HG03103 (cell line): Measurements from ENCODE around the gene PRKACA.
"Not testable (repeated sequence)": the region's sequence is repeated elsewhere in the genome, so short reads cannot be mapped to it uniquely, and the experiment has no call there.

Source experiments
- ATAC-seq: cut with Tn5 transposase; IDR thresholded peaks from one replicate; pipeline ENCODE4 v1.9.1; 2021; ENCODE audit warnings: low read depth; ENCODE audit not compliant: unreplicated experiment

Gene PRKACA

DNA sequence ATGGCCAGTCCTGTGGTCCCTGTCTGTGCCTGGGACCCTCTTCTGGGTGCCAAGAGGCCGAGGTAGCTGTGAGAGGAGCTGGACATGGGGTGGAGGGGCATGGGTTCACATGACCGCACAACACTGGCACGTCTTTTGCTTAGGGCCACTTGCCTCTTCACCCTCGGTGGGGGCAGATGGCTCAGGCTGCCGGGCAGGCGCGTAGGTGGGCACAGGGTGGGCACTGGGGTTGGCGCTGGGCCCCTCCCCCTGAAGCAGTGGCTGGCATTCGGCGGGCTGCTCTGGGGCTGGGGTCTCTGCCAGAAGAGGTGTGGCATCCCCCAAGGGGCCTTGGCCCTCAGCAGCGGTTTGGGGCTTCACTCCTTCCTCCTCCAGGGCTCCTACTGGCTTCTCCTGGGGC, 64.1 kb downstream of the PRKACA start:
- no peak for ATAC-seq

DNA sequence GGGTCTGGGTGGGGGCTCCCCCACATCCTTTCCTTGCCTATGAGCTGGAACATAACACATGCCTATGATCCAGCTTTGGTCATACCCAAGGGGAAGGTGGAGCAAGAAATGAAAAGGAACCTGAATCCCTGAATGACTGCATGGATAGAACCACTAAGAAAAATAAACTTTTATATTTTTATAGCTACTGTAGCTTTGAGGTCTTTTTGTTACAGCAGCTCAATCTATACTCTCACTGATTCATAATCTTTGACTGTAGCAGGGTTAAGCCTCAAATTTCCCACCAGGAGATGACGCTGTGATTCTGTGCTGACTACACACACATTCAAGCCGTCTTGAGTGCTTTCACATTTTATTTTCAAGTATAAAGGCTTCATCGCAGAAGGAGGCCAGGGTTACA, 64.5 kb downstream of the PRKACA start:
- ATAC-seq, result no peak

DNA sequence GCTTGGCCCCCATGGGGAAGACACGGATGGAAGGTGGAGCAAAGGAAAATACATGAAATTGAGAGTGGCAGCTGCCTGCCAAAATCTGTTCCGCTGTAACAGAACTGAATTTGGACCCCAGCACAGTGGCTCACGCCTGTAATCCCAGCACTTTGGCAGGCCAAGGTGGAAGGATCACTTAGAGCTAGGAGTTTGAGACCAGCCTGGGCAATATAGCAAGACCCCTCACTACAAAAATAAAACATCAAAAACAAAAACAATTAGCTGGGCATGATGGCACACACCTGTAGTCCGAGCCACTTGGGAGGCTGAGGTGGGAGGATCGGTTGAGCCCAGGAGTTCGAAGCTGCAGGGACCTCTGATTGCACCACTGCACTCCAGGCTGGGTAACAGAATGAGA, 65.1 kb downstream of the PRKACA start:
- no peak for ATAC-seq

DNA sequence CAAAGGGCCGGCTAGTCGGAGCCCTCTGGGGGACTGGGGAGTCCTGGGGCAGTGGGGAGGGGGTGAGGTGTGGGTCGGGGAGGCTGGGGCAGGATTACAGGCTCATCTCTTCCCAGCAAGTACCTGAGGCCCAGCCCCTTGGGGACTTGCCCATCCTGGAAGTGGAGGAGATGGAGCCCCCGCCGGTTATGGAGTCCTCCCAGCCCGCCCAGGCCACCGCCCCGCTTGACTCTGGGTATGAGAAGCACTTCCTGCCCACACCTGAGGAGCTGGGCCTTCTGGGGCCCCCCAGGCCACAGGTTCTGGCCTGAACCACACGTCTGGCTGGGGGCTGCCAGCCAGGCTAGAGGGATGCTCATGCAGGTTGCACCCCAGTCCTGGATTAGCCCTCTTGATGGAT, 65.6 kb downstream of the PRKACA start:
- no peak for ATAC-seq

DNA sequence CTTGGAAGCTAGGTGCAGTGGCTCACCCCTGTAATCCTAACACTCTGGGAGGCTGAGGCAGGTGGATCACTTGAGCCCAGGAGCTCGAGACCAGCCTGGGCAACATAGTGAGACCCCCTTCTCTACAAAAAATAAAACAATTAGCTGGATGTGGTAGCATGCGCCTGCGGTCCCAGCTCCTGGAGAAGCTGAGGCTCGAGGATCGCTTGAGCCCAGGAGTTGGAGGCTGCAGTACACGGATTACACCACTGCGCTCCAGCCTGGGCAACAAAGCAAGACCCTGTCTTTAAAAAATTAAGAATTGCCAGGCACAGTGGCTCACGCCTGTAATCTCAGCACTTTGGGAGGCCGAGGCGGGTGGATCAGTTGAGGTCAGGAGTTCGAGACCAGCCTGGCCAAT, 66.6 kb downstream of the PRKACA start:
- not testable (repeated sequence) for ATAC-seq

DNA sequence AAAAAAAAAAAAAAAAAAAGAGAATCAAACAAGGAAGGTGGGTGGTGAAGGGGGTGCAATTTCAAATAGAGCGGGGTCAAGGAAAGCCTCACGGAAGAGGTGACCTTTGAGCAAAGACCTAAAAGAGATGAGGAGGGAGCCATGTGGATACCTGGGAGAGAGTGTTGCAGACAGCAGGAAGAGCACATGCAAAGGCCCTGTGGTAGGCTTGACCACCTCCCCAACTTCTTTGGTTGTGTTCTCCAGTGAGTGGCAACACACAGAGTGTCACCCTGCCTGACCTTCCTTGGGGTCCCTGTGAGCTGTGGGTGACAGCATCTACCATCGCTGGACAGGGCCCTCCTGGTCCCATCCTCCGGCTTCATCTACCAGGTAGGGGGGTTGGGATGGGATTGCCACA, 67.0 kb downstream of the PRKACA start:
- ATAC-seq, result no peak

DNA sequence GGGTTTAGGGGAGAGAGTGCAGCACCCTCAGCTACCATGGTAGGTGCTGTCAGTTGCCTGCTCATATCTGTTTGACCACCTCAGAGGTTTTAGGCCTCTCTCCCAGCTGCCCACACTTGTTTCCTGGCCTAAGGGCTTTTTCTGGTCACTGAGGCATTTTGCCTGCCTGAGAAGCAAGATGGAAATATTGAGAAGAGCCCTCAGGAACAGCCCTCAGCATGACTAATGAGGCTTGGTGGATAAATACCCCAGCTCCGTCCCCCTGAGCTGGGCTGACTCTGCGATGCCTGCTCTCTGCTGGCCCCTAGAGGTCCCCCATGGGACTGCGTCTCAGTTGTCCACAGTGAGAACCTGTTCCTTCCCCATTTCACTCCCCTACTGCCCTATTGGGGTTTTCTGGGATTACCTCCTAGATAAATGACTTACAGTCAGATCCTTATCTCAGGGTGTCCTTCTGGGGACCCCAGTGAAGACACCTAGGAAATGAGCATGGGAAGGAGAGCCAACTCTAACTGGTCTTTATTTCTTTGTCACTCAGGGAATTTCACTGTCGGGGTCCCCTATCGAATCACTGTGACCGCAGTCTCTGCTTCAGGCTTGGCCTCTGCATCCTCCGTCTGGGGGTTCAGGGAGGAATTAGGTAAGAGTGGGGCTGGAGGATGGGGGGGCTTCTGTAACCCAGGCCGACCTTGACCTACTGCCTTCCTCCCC, 69.0 kb downstream of the PRKACA start:
- ATAC-seq, result no peak

DNA sequence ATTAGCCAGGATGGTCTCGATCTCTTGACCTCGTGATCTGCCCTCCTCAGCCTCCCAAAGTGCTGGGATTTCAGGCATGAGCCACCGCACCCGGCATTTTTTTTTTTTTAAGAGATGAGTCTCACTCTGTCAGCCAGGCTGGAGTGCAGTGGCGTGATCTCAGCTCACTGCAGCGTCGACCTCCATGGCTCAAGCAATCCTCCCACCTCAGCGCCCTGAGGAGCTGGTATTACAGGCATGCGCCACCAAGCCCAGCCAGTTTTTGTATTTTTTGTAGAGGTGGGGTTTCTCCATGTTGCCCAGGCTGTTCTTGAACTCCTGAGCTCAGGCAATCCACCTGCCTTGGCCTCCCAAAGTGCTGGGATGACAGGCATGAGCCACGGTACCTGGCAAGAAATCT, 69.7 kb downstream of the PRKACA start:
- not testable (repeated sequence) for ATAC-seq

DNA sequence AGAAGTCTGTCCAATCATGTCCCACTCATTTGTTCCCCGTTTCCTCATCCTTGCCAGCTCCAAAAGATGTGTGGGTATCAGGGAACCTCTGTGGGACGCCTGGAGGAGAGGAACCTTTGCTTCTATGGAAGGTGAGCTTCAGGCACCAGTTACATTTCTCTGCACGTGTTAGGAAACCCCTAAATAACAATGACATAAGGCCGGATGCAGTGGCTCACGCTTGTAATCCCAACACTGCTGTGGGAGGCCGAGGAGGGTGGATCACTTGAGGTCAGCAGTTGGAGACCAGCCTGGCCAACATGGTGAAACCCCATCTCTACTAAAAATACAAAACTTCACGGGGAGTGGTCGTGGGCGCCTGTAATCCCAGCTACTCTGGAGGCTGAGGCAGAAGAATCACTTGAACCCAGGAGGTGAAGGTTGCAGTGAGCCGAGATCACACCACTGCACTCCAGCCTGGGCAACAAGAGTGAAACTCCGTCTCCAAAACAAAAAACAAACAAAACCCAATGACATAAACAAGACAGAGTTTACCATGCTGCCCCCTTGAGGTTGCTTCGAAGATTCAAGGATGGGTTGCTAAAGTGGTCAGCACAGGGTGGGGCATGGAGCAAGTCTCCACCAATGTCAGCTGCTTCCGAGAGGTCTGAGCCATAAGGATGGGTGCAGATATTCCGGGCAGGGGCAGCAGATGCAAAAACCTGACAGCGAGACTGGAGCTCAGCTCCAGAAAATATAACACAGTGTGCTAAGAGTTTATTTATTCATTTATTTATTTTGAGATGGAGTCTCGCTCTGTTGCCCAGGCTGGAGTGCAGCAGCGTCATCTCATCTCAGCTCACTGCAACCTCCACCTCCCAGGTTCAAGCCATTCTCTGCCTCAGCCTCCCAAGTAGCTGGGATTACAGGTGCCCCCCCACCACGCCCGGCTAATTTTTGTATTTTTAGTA, 74.6 kb downstream of the PRKACA start:
- not testable (repeated sequence) for ATAC-seq
